Psoas muscle (tissue), 8 donors: ENCODE results near the gene TJAP1. TPM values are rescaled to one million over a fixed set of nuclear protein-coding genes. Genes with fewer than 3 reads are reported as not detected.

Experiments
- ATAC-seq, 4 donors: fragments of 200-7000 bp; cut with Tn5 transposase; one replicate each; pipeline ENCODE4 v1.9.1; 2020; ENCODE audit warnings: moderate library complexity in 3 of 4, mild to moderate bottlenecking in 2 of 4
- DNase-seq, 2 donors: peaks; one replicate each; pipeline ENCODE4 v3.0.0-alpha.2; 2020
- H3K27ac ChIP-seq: fragments of 200-600 bp; one replicate; pipeline ENCODE4 v1.8.0; 2022
- H3K27me3 ChIP-seq, 3 donors: fragments of 200-600 bp in 1 of 3; one replicate each; pipeline versions ENCODE4 v1.6.1 to v1.8.0; 2013 to 2022; ENCODE audit warnings: low read length in 2 of 3, mild to moderate bottlenecking in 2 of 3, moderate library complexity in 1 of 3; ENCODE audit not compliant: insufficient read depth in 3 of 3
- H3K36me3 ChIP-seq, 2 donors: fragments of 200-600 bp in 1 of 2; one replicate each; pipeline versions ENCODE4 v1.6.1 to v1.8.0; 2013 to 2022; ENCODE audit warnings: low read depth in 1 of 2, mild to moderate bottlenecking in 1 of 2, moderate library complexity in 1 of 2; ENCODE audit not compliant: insufficient read depth in 1 of 2
- H3K4me1 ChIP-seq: fragments of 200-600 bp; one replicate; pipeline ENCODE4 v1.8.0; 2022
- H3K4me3 ChIP-seq: fragments of 200-600 bp; one replicate; pipeline ENCODE4 v1.8.0; 2022; ENCODE audit warnings: mild to moderate bottlenecking
- H3K9me3 ChIP-seq: fragments of 200-600 bp; one replicate; pipeline ENCODE4 v1.8.0; 2022
- CTCF ChIP-seq: fragments of 200-600 bp; IDR thresholded peaks from one replicate; pipeline ENCODE4 v1.8.0; 2022; ENCODE audit warnings: antibody characterized with exemption
- WGBS, 3 donors: extraction: QIAGEN DNeasy Blood & Tissue Kit; methylation state at CpG; one replicate each; pipeline versions ENCODE4 v1.1.6 to v1.1.7; 2013; 5-methylcytosine and 5-hydroxymethylcytosine counted together
- intact Hi-C, 2 donors: fragments of 100-400 bp; cut with DNase I; formaldehyde crosslinking; loops; one replicate each; pipeline versions ENCODE4 v1.11.0 to v1.14.2; 2022
- polyA plus RNA-seq, 3 donors: library from polyadenylated mRNA; stranded (reverse); fragments of 200-250 nt; gene quantifications; one replicate each; pipeline ENCODE4 v1.2.3, GENCODE V29; 2013
- total RNA-seq, 4 donors: library from RNA; stranded (reverse); fragmentation: NEBNext Ultra II Directional in 2 of 4; extraction: Animal tissue kit (Norgen Biotek cat#: 25700) in 2 of 4; gene quantifications; one replicate each; pipeline versions ENCODE4 v1.2.1 to v1.2.4, GENCODE V29; 2021 to 2023
- donor health status: healthy with polysubstance abuse.
- donor health status: DM: no; HTN: no; CAD: no; lungs with moderate emphysema.
- donor health status: Bipolar disorder and iron deficiency.
- donor health status: healthy.
- donor health status: DM: yes; HTN: yes; CAD: no.
- donor health status: DM: no; HTN: no; CAD: no.
- donor health status: DM: no; HTN: no; CAD: no.
- donor health status: DM: yes; HTN: yes; CAD: no.

TJAP1 gene
- total and polyA plus RNA-seq, 7 donors: 18.0 to 39.9 (median 35.2) TPM

DNA sequence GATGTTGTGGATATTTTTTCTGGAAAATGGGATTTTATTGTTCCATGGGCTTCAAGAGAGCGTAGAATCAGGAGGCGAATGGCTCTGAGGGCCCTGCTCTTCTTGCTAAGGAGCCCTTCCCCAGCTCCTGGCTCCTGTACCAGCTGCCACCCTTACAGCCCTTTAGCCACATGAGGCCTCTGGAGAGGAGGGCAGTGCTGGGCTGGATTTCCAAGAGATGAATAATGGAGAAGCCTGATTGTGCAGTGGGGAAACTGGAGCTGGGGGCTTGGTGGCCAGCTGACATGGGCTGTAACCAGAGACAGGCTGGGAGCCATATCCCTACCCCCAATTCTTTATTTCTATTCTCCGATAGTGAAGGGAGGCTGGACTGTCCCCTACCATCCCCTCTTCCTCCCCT is 23.6 kb downstream of the TJAP1 start:
- no peaks in the 10 kb centered on the region for H3K9me3 ChIP-seq
- peaks cover 16% of the 10 kb centered on the region for H3K4me1 ChIP-seq
- ATAC-seq (no peak), DNase-seq (no peak)
- H3K27me3 ChIP-seq: no peaks in the 10 kb centered on the region
- H3K27ac ChIP-seq: no peak overlapping the region
- TF ChIP-seq CTCF: no peak
- no peak overlapping the region for H3K4me3 ChIP-seq
- intact Hi-C loops: no loop called here
- peaks cover 0 to 84% of the 10 kb centered on the region in 2 donors for H3K36me3 ChIP-seq
- WGBS, 3 donors: 96 to 98% (median 96%) methylated on average over 3 of the region's 3 CpGs

- TF ChIP-seq CTCF: no peak
- no peaks in the 10 kb centered on the region for H3K9me3 ChIP-seq
- intact Hi-C loops: no loop called here
- peaks cover 3% of the 10 kb centered on the region for H3K4me1 ChIP-seq
- no peak overlapping the region for H3K27ac ChIP-seq
- ATAC-seq (no peak), DNase-seq (peak in 1 of 2 donors; percentile 43)
- H3K4me3 ChIP-seq: no peak overlapping the region
- H3K27me3 ChIP-seq: no peaks in the 10 kb centered on the region
- WGBS, 3 donors: 83 to 86% (median 83%) methylated on average over 4 of the region's 4 CpGs
- H3K36me3 ChIP-seq: peaks cover 0 to 82% of the 10 kb centered on the region in 2 donors
Measured at GRCh38 chr6:43502666-43503065, 25.3 kb downstream of the TJAP1 start.

DNA sequence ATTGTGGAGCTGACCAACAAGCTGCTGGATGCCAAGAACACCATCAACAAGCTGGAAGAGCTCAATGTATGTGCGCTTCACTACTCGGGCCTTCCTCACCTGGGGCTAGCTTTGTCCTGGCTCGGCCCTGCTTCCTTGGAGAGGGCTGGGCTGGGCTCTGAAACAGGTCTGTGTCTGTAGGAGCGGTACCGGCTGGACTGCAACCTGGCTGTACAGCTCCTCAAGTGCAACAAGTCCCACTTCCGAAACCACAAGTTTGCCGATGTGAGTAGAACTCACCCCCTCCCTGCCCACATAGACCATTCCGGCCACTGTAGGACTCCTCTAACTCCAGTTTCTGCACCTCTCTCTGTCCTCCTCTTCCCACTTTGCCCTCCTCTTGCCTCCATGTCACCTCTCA is 26.1 kb downstream of the TJAP1 start:
- no peak overlapping the region for H3K27ac ChIP-seq
- intact Hi-C loops: no loop called here
- H3K27me3 ChIP-seq: no peaks in the 10 kb centered on the region
- no peak for TF ChIP-seq CTCF
- ATAC-seq (no peak), DNase-seq (peak in 1 of 2 donors; percentile 39)
- H3K36me3 ChIP-seq: peaks cover 0 to 74% of the 10 kb centered on the region in 2 donors
- H3K4me3 ChIP-seq: no peak overlapping the region
- H3K9me3 ChIP-seq: no peaks in the 10 kb centered on the region
- 87 to 90% (median 89%) methylated on average over 8 of the region's 8 CpGs for WGBS, 3 donors
- H3K4me1 ChIP-seq: peaks cover 3% of the 10 kb centered on the region

GRCh38 chr6:43504756-43505593 is 27.6 kb downstream of the TJAP1 start:
- Histone ChIP-seq H3K4me3 (no peak overlapping the region), H3K36me3 (peaks cover 0 to 59% of the 10 kb centered on the region in 2 donors), H3K4me1 (peaks cover 3% of the 10 kb centered on the region), H3K27me3 (peaks cover 0 to 9% (median 0%) of the 10 kb centered on the region in 3 donors), H3K9me3 (no peaks in the 10 kb centered on the region), H3K27ac (no peak overlapping the region)
- DNase-seq: peak in 1 of 2 donors; percentile 43
- TF ChIP-seq CTCF: no peak
- intact Hi-C loops: no loop called here
- ATAC-seq: no peak
- WGBS, 3 donors: 83 to 90% (median 85%) methylated on average over 23 to 26 of the region's 26 CpGs
